ENCODE data around the gene DNAAF8. TPM values are rescaled to one million over a fixed set of nuclear protein-coding genes. Genes with fewer than 3 reads are reported as not detected.

The DNAAF8 gene
- total RNA-seq, 1 donor from 2014 or later, result not detected

GRCh38 chr16:4745274-4745569 is 10.9 kb downstream of the DNAAF8 start:
- Mint-ChIP-seq H3K27me3 (ENCODE audit: insufficient read depth, low read depth) (peaks cover 10% of the 10 kb centered on the region), H3K36me3 (no peaks in the 10 kb centered on the region), H3K4me1 (peaks cover 5% of the 10 kb centered on the region), H3K9me3 (no peaks in the 10 kb centered on the region), H3K4me3 (no peak overlapping the region), H3K27ac (no peak overlapping the region)
- no peak overlapping the region for H2AFZ ChIP-seq (replicated peaks)
- no peaks in the 10 kb centered on the region for H4K20me1 ChIP-seq (ENCODE audit: low read depth)
- no peak for TF ChIP-seq EZH2 (IDR thresholded peaks at IDR 0.05)
- TF ChIP-seq EZH2phosphoT487 (IDR thresholded peaks at IDR 0.05), result no peak
- no peak for TF ChIP-seq CTCF (IDR thresholded peaks at IDR 0.05)
- DNase-seq (ENCODE audit: low spot score), result no peak
- H3K27me3 ChIP-seq, result no peaks in the 10 kb centered on the region
- H3K4me1 ChIP-seq, result peaks cover 20% of the 10 kb centered on the region
- no peak overlapping the region for H3K4me3 ChIP-seq
- H3F3A ChIP-seq (ENCODE audit: low read depth), result peaks cover 30% of the 10 kb centered on the region
- H3K36me3 ChIP-seq, result no peaks in the 10 kb centered on the region
- no peak overlapping the region for H3K27ac ChIP-seq
- no peaks in the 10 kb centered on the region for H3K9me3 ChIP-seq (ENCODE audit: low read depth)
- no peak overlapping the region for H3K4me2 ChIP-seq
- H3K9ac ChIP-seq, result no peak overlapping the region
- no peaks in the 10 kb centered on the region for H3K79me2 ChIP-seq (ENCODE audit: low read depth)

GRCh38 chr16:4746215-4746614 is 11.9 kb downstream of the DNAAF8 start:
- no peaks in the 10 kb centered on the region for H3K36me3 ChIP-seq

GRCh38 chr16:4746991-4747574 is 12.7 kb downstream of the DNAAF8 start:
- Histone ChIP-seq H4K20me1 (ENCODE audit: low read depth) (no peaks in the 10 kb centered on the region), H3K79me2 (ENCODE audit: low read depth) (no peaks in the 10 kb centered on the region), H3K9me3 (ENCODE audit: low read depth) (no peaks in the 10 kb centered on the region), H3K4me2 (peak overlapping the region; percentile 8), H2AFZ (replicated peaks) (no peak overlapping the region), H3K4me3 (no peak overlapping the region), H3K9ac (peak overlapping the region; percentile 8), H3K4me1 (peaks cover 20% of the 10 kb centered on the region), H3K36me3 (no peaks in the 10 kb centered on the region), H3K27me3 (no peaks in the 10 kb centered on the region), H3F3A (ENCODE audit: low read depth) (peaks cover 30% of the 10 kb centered on the region), H3K27ac (peak overlapping the region; percentile 77)
- peak; percentile 47 for DNase-seq (ENCODE audit: low spot score)
- Mint-ChIP-seq H3K36me3 (no peaks in the 10 kb centered on the region), H3K4me1 (peaks cover 5% of the 10 kb centered on the region), H3K9me3 (no peaks in the 10 kb centered on the region), H3K27ac (no peak overlapping the region), H3K27me3 (ENCODE audit: insufficient read depth, low read depth) (peaks cover 8% of the 10 kb centered on the region), H3K4me3 (no peak overlapping the region)
- TF ChIP-seq EZH2 (IDR thresholded peaks at IDR 0.05) (no peak), CTCF (IDR thresholded peaks at IDR 0.05) (no peak), EZH2phosphoT487 (IDR thresholded peaks at IDR 0.05) (no peak)

More at GRCh38 chr16:4746215-4746614, 11.9 kb downstream of the DNAAF8 start:
- H3K27ac Mint-ChIP-seq, result peak overlapping the region; percentile 46
- no peak overlapping the region for H2AFZ ChIP-seq (replicated peaks)
- H3K36me3 Mint-ChIP-seq, result no peaks in the 10 kb centered on the region
- H3K9me3 ChIP-seq (ENCODE audit: low read depth), result no peaks in the 10 kb centered on the region
- no peak overlapping the region for H3K9ac ChIP-seq
- H3F3A ChIP-seq (ENCODE audit: low read depth), result peaks cover 30% of the 10 kb centered on the region
- no peak overlapping the region for H3K27ac ChIP-seq
- TF ChIP-seq EZH2 (IDR thresholded peaks at IDR 0.05), result no peak
- TF ChIP-seq CTCF (IDR thresholded peaks at IDR 0.05), result no peak
- no peak overlapping the region for H3K4me3 Mint-ChIP-seq
- peaks cover 20% of the 10 kb centered on the region for H3K4me1 ChIP-seq
- H3K9me3 Mint-ChIP-seq, result no peaks in the 10 kb centered on the region
- peaks cover 10% of the 10 kb centered on the region for H3K27me3 Mint-ChIP-seq (ENCODE audit: insufficient read depth, low read depth)
- no peak overlapping the region for H3K4me2 ChIP-seq
- peaks cover 5% of the 10 kb centered on the region for H3K4me1 Mint-ChIP-seq
- no peak for DNase-seq (ENCODE audit: low spot score)
- no peaks in the 10 kb centered on the region for H3K79me2 ChIP-seq (ENCODE audit: low read depth)
- no peaks in the 10 kb centered on the region for H4K20me1 ChIP-seq (ENCODE audit: low read depth)
- H3K4me3 ChIP-seq, result no peak overlapping the region
- H3K27me3 ChIP-seq, result no peaks in the 10 kb centered on the region

Data from neural progenitor cell (in vitro differentiated cells).